Neural cell (in vitro differentiated cells): Measurements from ENCODE around the gene ADGRB3. TPM values are rescaled to one million over a fixed set of nuclear protein-coding genes. Genes with fewer than 3 reads are reported as not detected.

Experiments
- H2AFZ ChIP-seq: fragments of 200-600, 300-800 bp; sonication (generic), shearing (Covaris generic); 2 replicates; pipeline ENCODE4 v1.6.0; 2014; ENCODE audit warnings: low read depth, mild to moderate bottlenecking, antibody characterized with exemption, low read length, moderate library complexity
- H3F3A ChIP-seq: fragments of 200-600 bp; shearing (Covaris generic); 2 replicates; pipeline ENCODE4 v1.6.1; 2016; ENCODE audit warnings: mild to moderate bottlenecking, moderate library complexity, mixed read lengths, antibody characterized with exemption, low read length; ENCODE audit not compliant: insufficient read depth, poor library complexity, severe bottlenecking
- H3K27ac ChIP-seq: fragments of 200-600, 300-800 bp; sonication (generic), shearing (Covaris generic); 2 replicates; pipeline ENCODE4 v1.5.1; 2014; ENCODE audit warnings: mild to moderate bottlenecking, low read length, moderate library complexity
- H3K27me3 ChIP-seq: fragments of 300-800, 200-600 bp; sonication (generic), shearing (Covaris generic); 2 replicates; pipeline ENCODE4 v1.6.0; 2014; ENCODE audit warnings: mild to moderate bottlenecking, low read depth, low read length, moderate library complexity; ENCODE audit not compliant: insufficient read depth
- H3K36me3 ChIP-seq: fragments of 300-800, 200-600 bp; sonication (generic), shearing (Covaris generic); 2 replicates; pipeline ENCODE4 v1.5.1; 2014; ENCODE audit warnings: mild to moderate bottlenecking, antibody characterized with exemption, low read length, moderate library complexity; ENCODE audit not compliant: insufficient read depth
- H3K4me2 ChIP-seq: fragments of 300-800, 200-600 bp; sonication (generic), shearing (Covaris generic); 2 replicates; pipeline ENCODE4 v1.6.0; 2014; ENCODE audit warnings: mild to moderate bottlenecking, low read length
- H3K4me3 ChIP-seq: fragments of 300-800, 200-600 bp; sonication (generic), shearing (Covaris generic); 2 replicates; pipeline ENCODE4 v1.5.1; 2014; ENCODE audit warnings: mild to moderate bottlenecking, low read length, moderate library complexity
- H3K79me2 ChIP-seq: fragments of 200-600 bp; shearing (Covaris generic); replicated peaks from 2 replicates; pipeline ENCODE4 v1.6.0; 2014; ENCODE audit warnings: mild to moderate bottlenecking, low read length, moderate library complexity; ENCODE audit not compliant: insufficient read depth
- H3K9ac ChIP-seq: fragments of 300-800, 200-600 bp; sonication (generic), shearing (Covaris generic); 2 replicates; pipeline ENCODE4 v1.6.1; 2016; ENCODE audit warnings: mild to moderate bottlenecking, low read length, mixed read lengths
- H3K9me2 ChIP-seq: fragments of 200-600 bp; shearing (Covaris generic); 2 replicates; pipeline ENCODE4 v1.6.1; 2016; ENCODE audit warnings: mild to moderate bottlenecking, low read length, mixed read lengths; ENCODE audit not compliant: insufficient read depth
- H3K9me3 ChIP-seq: fragments of 200-600, 300-800 bp; sonication (generic), shearing (Covaris generic); 2 replicates; pipeline ENCODE4 v1.6.1; 2016; ENCODE audit warnings: mild to moderate bottlenecking, mixed run types, low read length, moderate library complexity, mixed read lengths
- H4K20me1 ChIP-seq: fragments of 200-600 bp; shearing (Covaris generic); 2 replicates; pipeline ENCODE4 v1.6.1; 2016; ENCODE audit warnings: mild to moderate bottlenecking, mixed run types; ENCODE audit not compliant: insufficient read depth
- EP300 ChIP-seq: fragments of 450-650 bp; conservative IDR thresholded peaks from 2 replicates; pipeline ENCODE4 v1.6.1; 2014; ENCODE audit warnings: antibody characterized with exemption, mild to moderate bottlenecking, moderate library complexity; ENCODE audit not compliant: poor library complexity, severe bottlenecking
- EZH2 ChIP-seq: fragments of 200-600, 300-800 bp; shearing (Covaris generic), sonication (generic); IDR thresholded peaks from 2 replicates; pipeline ENCODE4 v1.6.1; 2014; ENCODE audit warnings: antibody characterized with exemption, low read length, borderline replicate concordance, mild to moderate bottlenecking; ENCODE audit not compliant: insufficient read depth, poor library complexity, severe bottlenecking
- MXI1 ChIP-seq: fragments of 450-650 bp; conservative IDR thresholded peaks from 2 replicates; pipeline ENCODE4 v1.6.1; 2014; ENCODE audit warnings: antibody characterized with exemption, mild to moderate bottlenecking; ENCODE audit not compliant: poor library complexity, severe bottlenecking
- POLR2AphosphoS5 ChIP-seq: IDR thresholded peaks from 2 replicates; pipeline ENCODE4 v1.6.1; 2012
- RAD21 ChIP-seq: fragments of 450-650 bp; conservative IDR thresholded peaks from 2 replicates; pipeline ENCODE4 v1.6.1; 2014; ENCODE audit warnings: antibody characterized with exemption, mild to moderate bottlenecking, moderate library complexity
- SMC3 ChIP-seq: fragments of 450-650 bp; conservative IDR thresholded peaks from 2 replicates; pipeline ENCODE4 v1.6.1; 2014; ENCODE audit warnings: antibody characterized with exemption, mild to moderate bottlenecking, moderate library complexity; ENCODE audit not compliant: poor library complexity
- TAF1 ChIP-seq: IDR thresholded peaks from 2 replicates; pipeline ENCODE4 v1.6.1; 2012; ENCODE audit warnings: low read depth
- polyA plus RNA-seq: library from polyadenylated mRNA; depleted of rRNA; stranded (reverse); fragments of >200 nt; gene quantifications from 2 replicates; pipeline ENCODE4 v1.2.3, GENCODE V29; 2014
- TF ChIP-seq, protein P1 (sequence below): fragments of 450-650 bp; IDR thresholded peaks from 2 replicates; pipeline ENCODE4 v1.5.1; 2014; ENCODE audit warnings: antibody characterized with exemption, mild to moderate bottlenecking, moderate library complexity; ENCODE audit not compliant: poor library complexity, severe bottlenecking
- TF ChIP-seq, protein P2 (sequence below): IDR thresholded peaks from 2 replicates; pipeline ENCODE4 v1.6.1; 2012; ENCODE audit warnings: borderline replicate concordance

ADGRB3 gene
- polyA plus RNA-seq, 1 donor from 2014 or later, result 66.5 TPM

DNA sequence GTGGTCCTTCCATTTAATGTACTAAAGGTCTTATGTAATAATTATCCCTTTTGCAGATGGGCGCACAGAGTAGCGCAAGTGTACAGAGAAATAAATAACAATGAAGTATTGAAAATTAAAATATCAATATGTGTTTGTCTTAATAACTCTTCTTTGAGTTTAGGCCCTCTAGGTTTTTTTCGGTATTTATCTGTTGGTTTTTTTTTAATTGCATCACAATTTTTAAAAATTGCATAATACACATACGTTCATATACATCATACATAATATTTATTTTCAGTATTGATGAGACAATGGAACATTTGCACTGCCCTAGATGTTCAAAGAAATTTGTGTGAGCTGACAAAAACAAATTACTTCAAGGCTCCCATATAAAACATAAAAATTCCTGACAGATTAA lies 15.1 kb downstream of the ADGRB3 start:
- TF ChIP-seq EP300, result no peak
- no peak for TF ChIP-seq SMC3
- TF ChIP-seq, protein P1, sequence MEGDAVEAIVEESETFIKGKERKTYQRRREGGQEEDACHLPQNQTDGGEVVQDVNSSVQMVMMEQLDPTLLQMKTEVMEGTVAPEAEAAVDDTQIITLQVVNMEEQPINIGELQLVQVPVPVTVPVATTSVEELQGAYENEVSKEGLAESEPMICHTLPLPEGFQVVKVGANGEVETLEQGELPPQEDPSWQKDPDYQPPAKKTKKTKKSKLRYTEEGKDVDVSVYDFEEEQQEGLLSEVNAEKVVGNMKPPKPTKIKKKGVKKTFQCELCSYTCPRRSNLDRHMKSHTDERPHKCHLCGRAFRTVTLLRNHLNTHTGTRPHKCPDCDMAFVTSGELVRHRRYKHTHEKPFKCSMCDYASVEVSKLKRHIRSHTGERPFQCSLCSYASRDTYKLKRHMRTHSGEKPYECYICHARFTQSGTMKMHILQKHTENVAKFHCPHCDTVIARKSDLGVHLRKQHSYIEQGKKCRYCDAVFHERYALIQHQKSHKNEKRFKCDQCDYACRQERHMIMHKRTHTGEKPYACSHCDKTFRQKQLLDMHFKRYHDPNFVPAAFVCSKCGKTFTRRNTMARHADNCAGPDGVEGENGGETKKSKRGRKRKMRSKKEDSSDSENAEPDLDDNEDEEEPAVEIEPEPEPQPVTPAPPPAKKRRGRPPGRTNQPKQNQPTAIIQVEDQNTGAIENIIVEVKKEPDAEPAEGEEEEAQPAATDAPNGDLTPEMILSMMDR, result no peak
- no peak for TF ChIP-seq TAF1
- no peak for TF ChIP-seq MXI1
- TF ChIP-seq POLR2AphosphoS5, result no peak
- TF ChIP-seq, protein P2, sequence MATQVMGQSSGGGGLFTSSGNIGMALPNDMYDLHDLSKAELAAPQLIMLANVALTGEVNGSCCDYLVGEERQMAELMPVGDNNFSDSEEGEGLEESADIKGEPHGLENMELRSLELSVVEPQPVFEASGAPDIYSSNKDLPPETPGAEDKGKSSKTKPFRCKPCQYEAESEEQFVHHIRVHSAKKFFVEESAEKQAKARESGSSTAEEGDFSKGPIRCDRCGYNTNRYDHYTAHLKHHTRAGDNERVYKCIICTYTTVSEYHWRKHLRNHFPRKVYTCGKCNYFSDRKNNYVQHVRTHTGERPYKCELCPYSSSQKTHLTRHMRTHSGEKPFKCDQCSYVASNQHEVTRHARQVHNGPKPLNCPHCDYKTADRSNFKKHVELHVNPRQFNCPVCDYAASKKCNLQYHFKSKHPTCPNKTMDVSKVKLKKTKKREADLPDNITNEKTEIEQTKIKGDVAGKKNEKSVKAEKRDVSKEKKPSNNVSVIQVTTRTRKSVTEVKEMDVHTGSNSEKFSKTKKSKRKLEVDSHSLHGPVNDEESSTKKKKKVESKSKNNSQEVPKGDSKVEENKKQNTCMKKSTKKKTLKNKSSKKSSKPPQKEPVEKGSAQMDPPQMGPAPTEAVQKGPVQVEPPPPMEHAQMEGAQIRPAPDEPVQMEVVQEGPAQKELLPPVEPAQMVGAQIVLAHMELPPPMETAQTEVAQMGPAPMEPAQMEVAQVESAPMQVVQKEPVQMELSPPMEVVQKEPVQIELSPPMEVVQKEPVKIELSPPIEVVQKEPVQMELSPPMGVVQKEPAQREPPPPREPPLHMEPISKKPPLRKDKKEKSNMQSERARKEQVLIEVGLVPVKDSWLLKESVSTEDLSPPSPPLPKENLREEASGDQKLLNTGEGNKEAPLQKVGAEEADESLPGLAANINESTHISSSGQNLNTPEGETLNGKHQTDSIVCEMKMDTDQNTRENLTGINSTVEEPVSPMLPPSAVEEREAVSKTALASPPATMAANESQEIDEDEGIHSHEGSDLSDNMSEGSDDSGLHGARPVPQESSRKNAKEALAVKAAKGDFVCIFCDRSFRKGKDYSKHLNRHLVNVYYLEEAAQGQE, result no peak
- TF ChIP-seq EZH2, result no peak
- TF ChIP-seq RAD21, result no peak
- peaks cover 16% of the 10 kb centered on the region for H3K79me2 ChIP-seq
- H3K4me2 ChIP-seq, result no peak overlapping the region
- H3K27me3 ChIP-seq, result no peaks in the 10 kb centered on the region
- no peak overlapping the region for H3K9ac ChIP-seq
- H2AFZ ChIP-seq, result no peak overlapping the region
- no peaks in the 10 kb centered on the region for H4K20me1 ChIP-seq
- H3K27ac ChIP-seq, result no peak overlapping the region
- no peaks in the 10 kb centered on the region for H3K9me3 ChIP-seq
- H3K4me3 ChIP-seq, result no peak overlapping the region
- no peaks in the 10 kb centered on the region for H3F3A ChIP-seq
- H3K36me3 ChIP-seq, result no peaks in the 10 kb centered on the region
- H3K9me2 ChIP-seq, result no peaks in the 10 kb centered on the region

DNA sequence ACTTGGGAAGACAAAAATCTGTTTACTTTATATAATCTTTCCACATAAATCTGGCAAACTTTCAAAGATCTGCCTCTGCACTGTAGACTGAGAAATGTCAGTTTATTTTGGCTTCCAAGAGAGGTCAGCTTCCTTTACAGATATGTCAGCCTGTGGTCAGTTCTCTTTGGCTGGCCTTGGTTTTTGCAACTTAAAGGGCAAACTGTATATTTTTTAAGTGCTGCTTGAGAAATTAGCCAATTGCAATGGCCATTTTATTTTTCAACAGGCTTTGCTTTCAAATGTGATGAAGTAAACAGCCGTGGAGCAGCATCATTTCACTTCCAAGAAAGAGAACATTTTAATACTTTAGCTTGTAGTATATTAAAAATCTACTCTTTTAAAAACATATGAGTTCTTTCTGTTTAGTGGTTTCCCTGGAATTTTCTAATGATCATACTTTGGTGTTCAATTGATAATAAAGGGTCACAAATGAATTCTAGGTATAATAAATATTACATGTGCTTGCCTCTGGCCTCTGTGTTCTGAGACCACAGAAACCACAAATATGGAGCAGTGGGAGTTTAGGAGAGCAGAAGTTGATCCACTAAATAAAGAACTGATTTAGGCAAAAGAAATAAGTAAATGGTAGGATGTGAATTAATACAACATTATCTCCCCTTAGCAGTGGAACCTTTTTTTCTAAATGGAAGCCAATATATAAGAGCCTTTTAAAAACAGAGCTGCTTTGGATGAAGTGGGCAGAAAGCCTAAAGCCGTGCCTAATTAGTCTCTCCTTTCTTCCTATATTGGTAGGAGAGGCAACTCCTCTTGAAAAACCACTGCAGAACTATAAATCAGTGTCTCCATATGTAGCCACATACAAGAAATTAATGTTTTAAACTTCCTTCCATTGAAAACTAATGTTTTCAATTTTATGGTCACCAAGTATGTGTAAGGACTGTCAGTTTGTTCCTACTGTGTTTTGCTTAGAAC lies 16.2 kb downstream of the ADGRB3 start:
- Histone ChIP-seq H3F3A (no peaks in the 10 kb centered on the region), H3K9me3 (no peaks in the 10 kb centered on the region), H4K20me1 (no peaks in the 10 kb centered on the region), H3K9ac (no peak overlapping the region), H3K36me3 (no peaks in the 10 kb centered on the region), H3K27ac (no peak overlapping the region), H3K27me3 (no peaks in the 10 kb centered on the region), H3K4me3 (no peak overlapping the region), H3K4me2 (no peak overlapping the region), H3K79me2 (peaks cover 23% of the 10 kb centered on the region), H3K9me2 (no peaks in the 10 kb centered on the region), H2AFZ (no peak overlapping the region)
- TF ChIP-seq RAD21 (no peak), TAF1 (no peak), POLR2AphosphoS5 (no peak), EP300 (no peak), MXI1 (no peak)
- TF ChIP-seq, protein P1, result no peak
- TF ChIP-seq, protein P2, result no peak
